ENCODE data around the gene PCBP1.
"Not testable (repeated sequence)": the region's sequence is repeated elsewhere in the genome, so short reads cannot be mapped to it uniquely, and the experiment has no call there.

PCBP1 gene

DNA sequence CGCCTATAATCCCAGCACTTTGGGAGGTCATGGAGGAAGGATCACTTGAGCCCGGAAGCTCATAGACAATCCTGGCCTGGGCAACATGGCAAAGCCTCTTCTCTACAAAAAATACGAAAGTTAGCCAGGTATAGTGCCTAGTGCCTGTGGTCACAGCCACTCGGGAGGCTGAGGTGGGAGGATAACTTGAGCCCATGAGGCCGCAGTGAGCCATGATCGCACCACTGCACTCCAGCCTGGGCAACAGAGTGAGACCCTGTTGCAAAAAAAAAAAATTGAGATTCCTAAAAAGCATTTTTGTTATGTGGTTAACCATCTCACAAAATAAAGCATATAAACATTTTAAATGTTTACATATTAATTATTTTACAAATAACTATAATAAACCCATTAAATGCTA lies 13.9 kb downstream of the PCBP1 start:
- no peak for DNase-seq

DNA sequence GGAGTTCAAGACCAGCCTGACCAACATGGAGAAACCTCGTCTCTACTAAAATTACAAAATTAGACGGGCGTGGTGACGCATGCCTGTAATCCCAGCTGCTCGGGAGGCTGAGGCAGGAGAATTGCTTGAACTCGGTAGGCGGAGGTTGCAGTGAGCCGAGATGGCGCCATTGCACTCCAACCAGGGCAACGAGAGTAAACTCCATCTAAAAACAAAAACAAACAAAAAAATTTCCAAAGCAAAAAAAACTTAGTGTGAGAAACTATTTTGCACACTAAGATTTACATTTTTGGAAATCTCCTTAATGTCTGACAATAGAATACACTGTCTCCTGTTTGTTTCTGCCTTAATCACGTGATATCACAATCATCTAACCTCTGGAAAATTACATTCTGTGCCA lies 14.4 kb downstream of the PCBP1 start:
- not testable (repeated sequence) for DNase-seq

GRCh38 chr2:70102323-70102905 lies 15.1 kb downstream of the PCBP1 start:
- not testable (repeated sequence) for DNase-seq

DNA sequence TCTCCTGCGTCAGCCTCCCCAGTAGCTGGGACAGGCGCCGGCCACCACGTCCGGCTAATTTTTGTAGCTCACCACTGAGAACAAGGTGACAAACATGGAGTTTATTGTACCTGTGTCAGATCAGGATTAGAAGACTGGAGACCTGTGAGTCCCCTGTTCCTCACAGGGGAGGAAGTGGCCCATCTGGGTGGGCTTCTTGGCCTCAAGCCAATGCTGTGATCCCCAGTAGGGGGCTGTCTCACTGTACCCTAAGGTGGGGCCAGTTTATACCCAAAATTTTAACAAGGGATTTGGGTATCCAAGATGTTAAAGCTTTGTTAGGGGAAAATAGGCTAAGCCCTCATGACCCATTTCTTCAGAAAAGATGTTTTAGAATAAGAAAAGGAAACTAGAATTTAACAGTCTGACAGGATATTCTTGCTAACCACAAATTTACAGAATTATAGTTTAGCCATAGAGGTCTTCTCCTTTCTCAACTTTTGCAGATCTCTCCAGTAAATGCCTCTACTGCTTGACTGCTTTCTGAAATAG lies 16.3 kb downstream of the PCBP1 start:
- DNase-seq, result no peak

DNA sequence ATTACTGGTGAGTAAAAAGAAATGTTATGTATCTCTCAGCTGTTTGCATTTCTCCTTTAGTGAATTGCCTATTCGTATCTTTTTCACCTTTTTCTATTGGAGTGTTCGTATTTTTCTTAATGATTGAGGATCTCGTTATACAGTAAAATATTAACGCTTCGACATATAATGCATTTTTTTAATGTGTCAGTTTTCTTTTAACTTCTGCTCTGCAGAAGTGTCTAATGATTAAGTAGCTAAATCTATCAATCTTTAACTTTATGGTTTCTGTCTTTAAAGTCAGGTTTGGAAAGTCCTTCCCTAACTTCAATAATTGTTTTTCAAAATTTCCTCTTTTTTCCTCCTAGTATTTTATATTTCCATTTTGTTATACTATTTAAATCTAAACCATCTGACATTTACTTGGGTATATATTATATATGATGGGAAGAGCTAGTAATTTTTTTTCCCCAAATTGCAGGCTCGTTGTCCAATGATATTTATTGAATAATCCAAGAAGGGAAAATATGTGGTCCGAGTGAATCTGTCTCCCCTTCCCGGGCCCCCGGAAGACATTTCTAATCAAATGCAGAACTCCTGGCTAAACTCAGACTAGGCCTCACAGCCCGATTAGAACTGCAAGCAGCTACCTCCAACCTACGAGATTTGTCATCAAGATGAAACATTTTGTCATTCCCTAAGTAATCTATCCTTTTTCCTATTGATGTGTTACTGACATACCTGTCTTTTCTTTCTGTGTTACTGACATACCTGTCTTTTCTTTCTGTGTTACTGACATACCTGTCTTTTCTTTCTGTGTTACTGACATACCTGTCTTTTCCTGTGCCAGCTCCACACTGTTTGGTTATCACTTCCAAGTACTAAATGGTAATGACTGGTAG lies 17.2 kb downstream of the PCBP1 start:
- DNase-seq, result peak; percentile 89

GRCh38 chr2:70106138-70106537 lies 18.9 kb downstream of the PCBP1 start:
- DNase-seq, result not testable (repeated sequence)

DNA sequence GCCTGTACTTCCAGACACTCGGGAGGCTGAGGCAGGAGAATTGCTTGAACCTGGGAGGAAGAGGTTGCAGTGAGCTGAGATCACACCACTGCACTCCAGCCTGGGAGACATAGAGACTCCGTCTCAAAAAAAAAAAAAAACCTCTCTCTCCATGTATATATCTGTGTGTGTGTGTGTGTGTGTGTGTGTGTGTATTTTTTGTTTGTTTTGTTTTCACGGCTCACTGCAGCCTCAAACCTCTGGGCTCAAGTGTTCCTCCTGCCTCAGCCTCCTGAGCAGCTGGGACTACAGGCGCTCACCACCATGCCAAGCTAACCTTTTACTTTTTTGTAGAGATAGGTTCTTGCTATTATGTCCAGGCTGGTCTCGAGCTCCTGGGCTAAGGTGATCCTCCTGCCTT lies 23.1 kb downstream of the PCBP1 start:
- DNase-seq, result not testable (repeated sequence)

GRCh38 chr2:70111752-70112591 lies 24.7 kb downstream of the PCBP1 start:
- no peak for DNase-seq

GRCh38 chr2:70113359-70114070 lies 26.2 kb downstream of the PCBP1 start:
- no peak for DNase-seq

- DNase-seq, result no peak
Measured at GRCh38 chr2:70115646-70116442, 28.6 kb downstream of the PCBP1 start.

DNA sequence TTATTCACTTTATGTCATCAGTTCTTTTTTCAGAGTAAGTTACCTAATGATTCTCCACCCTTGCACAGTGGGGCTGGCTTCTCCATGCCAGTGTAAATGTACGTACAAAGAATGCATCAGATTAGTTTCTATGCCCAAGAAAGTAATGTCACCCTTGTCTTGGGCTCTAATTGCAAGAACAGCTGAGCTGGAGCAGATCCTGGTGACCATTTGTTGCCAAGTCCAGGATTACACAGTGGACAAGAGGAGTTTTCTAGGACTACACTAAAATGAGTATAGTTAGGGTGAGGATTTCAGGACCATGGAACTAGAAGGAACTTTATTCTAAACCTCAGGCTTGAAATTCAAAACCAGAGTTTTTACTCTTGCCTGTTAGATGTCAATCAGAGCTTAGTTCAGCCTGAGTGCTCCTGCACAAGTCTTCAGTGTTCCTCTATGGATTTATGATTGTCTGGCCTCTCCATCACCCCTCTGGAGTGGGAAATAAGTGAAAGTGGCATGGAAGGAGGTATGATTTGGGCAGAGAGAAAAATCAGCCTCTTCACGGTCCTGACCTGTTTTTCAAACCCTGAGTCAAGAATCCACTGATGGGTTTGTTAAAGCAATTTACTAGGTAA lies 29.8 kb downstream of the PCBP1 start:
- no peak for DNase-seq

DNA sequence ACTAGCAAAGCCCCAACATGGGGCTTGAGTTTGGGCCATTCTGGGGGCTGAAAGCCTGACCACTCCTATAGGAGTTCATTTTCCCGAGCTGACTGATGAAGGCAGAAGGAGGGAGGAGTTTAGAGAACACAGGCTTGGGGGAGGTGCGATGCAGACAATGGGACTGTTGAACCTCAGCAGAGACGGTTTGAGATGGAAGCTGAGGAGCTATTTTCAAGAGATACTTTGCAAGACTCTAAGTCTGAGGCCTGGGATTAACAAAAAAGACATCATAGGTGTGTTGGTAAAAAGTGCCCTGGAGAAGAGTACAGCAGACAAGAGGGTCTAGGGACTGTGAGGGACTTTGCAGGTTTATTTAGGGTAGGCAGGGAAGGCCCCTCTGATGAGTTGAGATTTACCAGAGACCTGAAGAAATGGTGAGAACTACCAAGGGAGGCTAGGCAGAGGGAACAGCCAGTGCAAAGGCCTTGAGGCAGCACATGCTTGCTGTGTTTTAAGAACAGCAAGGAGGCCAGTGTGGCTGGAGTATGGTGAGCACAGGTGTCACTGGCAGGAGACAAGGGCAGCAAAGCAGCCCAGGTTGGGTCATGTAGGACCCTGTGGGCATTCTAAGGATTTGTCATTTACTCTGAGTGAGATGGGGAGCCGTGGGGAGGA lies 31.6 kb downstream of the PCBP1 start:
- no peak for DNase-seq

GRCh38 chr2:70121627-70122372 lies 34.5 kb downstream of the PCBP1 start:
- DNase-seq, result no peak

- no peak for DNase-seq
Measured at GRCh38 chr2:70122470-70122869, 35.2 kb downstream of the PCBP1 start.

DNA sequence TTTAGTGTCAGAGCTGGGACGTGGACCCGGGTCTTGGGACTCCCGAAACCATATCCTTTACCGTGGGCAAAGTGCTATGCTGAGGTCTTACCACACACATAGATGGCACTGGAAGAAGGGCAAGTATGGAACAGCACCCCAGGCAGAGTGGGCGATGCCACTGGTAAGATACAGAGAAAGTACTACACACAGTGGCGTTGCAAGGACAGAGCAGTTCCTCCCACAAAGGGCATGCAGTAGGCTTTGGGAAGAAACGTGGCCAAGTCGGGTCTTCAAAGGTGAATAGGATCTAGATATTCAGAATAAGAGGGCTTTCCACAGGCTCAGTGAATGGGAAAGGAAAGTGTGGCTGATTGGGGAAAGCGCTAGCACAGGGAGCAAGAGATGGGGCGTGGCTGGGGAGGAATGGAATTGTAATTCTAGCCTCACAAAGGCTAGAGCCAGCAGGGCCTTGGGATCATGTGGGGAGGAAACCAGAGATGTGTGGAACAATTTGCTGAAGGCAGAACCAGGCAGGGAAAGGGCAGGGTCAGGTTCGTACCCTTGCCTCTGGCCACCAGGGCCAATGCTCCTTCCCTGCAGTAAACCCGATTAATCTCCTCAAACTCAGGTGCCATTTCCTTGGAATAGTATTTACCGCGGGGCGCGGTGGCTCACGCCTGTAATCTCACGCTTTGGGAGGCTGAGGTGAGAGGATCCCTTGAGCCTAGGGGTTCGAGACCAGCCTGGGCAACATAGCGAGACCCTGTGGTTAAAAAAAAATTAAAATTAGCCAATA lies 36.0 kb downstream of the PCBP1 start:
- DNase-seq, result peak; percentile 89

GRCh38 chr2:70123829-70124116 lies 36.5 kb downstream of the PCBP1 start:
- no peak for DNase-seq

DNA sequence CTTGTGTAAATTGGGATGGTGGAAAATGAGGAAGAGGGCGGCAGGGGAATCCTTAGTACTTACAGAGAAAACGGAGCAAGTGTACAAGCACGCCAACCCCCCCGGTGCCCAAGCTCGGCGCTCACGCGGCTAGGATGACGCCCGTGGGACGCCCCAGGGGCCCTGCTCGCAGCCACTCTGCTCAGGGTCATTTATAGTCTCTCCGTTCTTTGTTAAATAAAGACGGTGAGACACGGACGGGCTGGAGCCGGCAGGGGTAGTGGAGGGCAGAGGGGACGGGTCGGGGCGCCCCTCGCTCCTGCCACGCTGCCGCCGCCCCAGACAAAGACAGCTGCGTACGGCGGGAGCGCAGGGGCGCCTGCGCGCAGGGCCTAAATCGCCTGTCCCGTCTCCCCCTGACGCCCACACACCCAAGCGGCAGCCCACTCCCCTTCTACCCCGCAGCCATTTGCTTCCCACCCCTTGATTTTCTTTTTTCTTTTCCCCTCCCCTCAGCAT lies 37.8 kb downstream of the PCBP1 start:
- DNase-seq, result peak; percentile 78

DNA sequence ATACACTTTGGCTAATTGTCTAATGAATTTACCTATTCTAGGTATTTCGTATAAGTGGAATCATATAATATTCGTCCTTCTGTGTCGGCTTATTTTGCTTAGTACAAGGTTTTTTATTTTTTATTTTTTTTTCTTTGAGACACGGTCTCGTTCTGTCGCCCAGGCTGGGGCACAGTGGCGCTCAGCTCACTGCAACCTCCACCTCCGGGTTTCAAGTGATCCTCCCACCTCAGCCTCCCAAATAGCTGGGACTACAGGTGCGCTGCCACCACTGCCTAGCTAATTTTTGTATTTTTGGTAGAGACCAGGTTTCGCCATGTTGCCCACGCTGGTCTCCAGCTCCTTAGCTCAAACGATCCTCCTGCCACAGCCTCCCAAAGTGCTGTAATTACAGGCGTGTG lies 38.2 kb downstream of the PCBP1 start:
- no peak for DNase-seq

DNA sequence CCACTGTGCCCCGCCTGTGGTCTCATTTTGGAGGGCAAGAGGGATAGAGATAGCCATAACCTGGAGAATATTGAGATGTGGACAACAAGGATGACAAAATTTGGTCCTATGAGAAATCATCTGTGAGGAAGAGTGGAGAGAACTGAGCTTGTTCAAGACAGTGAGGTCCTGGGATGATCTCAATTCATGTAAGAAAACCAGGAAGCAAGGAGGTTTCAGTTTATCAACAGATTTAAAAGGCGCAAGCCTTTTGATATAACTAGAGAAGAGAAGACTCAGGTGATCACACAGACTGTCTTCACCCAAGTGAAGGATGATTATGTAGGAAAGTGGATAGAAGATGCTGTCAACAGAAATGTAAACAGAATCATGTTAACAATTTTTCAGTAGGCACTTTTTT lies 39.1 kb downstream of the PCBP1 start:
- no peak for DNase-seq

Measured in left hindlimb (tissue), 1 donor.